D341Med (cell line): ENCODE measurements around the gene TMEM126B.
"Not testable (repeated sequence)": the region's sequence is repeated elsewhere in the genome, so short reads cannot be mapped to it uniquely, and the experiment has no call there.

ENCODE experiments used
- DNase-seq: peaks from one replicate; pipeline ENCODE4 v3.0.0; 2012; ENCODE audit warnings: low spot score

Gene TMEM126B

GRCh38 chr11:85647604-85648299 is 19.4 kb downstream of the TMEM126B start, which contains the start of gene TMEM126A:
Gene TMEM126A, plus strand, starts transcription at chr11:85647967. Its CDS starts 2,289 bp downstream, at chr11:85650256.
- peak; percentile 92 for DNase-seq

GRCh38 chr11:85651118-85651517 is 22.7 kb downstream of the TMEM126B start:
- no peak for DNase-seq

DNA sequence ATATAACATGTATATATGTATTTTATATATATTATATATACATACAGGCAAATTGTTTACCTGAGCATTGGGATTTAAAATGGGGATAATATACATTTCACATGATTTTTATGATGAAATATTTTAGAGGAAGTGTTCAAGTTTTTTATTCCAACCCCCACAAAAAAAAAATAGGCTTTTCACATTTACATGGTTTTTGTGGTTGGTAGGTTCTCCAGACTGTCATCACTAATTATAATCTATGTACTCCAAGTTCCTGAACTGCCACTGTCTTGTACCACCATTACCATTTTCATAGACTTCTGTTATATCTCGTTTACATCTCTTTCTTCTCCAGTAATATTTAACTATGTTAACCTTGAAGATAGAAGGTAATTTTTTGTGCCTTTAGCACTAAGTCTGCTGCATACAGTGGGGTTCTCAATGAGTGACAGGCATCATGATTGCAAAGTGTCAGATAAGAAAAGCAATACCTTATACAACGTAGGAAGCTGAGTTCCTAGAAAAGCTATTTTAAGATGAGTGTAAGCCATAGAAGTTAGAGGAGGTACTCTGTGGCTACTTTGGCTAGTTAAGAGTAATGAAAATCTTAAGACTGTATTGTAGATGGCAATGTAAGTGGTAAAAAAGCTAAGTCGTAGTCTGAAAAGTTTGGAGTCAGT is 24.5 kb downstream of the TMEM126B start:
- no peak for DNase-seq

DNA sequence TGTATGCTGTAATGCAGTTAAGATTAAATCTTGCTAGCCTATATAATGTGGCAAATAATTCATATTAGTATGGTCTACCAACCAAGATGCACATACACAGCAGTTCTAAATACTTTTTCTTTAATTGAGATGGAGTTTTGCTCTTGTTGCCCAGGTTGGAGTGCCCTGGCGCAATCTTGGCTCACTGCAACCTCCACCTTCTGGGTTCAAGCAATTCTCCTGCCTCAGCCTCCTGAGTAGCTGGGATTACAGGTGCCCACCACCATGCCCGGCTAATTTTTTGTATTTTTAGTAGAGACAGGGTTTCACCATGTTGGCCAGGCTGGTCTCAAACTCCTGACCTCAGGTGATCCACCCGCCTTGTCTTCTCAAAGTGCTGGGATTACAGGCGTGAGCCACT is 25.9 kb downstream of the TMEM126B start:
- DNase-seq, result not testable (repeated sequence)

- no peak for DNase-seq
Measured at GRCh38 chr11:85656777-85657176, 28.4 kb downstream of the TMEM126B start.

DNA sequence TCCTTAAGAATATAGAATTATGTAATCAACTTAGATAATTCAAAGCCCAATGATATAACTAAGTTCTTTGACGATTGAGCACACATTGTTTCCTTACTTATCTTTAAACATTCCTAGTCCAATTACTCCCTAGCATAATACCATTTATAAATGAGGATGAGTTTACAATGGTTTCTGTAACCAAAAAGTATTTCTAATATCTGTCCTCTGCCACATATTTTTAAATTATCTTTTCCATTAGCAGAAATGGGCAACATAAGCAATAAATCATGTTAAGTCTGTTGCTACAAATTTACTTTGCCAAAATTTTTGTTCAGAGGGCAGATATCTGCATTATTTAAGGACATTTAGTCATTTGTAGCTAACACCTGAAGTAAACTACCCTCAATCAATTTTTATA is 29.8 kb downstream of the TMEM126B start:
- no peak for DNase-seq

DNA sequence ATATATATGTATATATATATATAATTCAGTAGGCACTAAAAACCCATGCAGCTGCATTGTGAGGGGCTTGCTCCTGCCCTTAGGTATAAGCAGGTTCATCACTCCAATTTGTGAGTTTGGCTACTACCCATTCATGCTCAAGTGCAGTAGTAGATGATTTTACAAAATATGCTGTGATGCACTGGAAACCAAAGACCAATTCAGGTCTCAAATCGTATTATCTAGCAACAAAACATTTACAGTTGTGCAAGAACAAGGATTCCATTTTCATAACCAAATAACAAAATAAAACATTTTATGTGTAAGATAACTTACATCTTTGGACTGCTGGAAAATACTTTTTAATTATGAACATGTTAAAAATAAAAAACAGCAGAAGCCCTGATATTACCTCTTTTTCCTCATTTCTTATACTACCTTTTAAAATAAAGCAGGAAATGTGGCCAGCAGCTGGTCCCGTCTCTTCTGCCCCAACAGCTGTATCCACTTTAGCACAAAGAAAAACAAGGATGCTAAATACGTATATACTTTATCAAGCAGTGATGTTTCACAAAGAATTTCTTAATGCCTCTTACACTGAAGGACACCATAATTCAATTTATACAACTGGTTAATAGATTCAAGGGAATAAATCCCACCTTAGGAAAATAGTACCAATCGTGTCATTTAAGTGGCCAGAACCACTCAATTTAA is 33.7 kb downstream of the TMEM126B start:
- no peak for DNase-seq

DNA sequence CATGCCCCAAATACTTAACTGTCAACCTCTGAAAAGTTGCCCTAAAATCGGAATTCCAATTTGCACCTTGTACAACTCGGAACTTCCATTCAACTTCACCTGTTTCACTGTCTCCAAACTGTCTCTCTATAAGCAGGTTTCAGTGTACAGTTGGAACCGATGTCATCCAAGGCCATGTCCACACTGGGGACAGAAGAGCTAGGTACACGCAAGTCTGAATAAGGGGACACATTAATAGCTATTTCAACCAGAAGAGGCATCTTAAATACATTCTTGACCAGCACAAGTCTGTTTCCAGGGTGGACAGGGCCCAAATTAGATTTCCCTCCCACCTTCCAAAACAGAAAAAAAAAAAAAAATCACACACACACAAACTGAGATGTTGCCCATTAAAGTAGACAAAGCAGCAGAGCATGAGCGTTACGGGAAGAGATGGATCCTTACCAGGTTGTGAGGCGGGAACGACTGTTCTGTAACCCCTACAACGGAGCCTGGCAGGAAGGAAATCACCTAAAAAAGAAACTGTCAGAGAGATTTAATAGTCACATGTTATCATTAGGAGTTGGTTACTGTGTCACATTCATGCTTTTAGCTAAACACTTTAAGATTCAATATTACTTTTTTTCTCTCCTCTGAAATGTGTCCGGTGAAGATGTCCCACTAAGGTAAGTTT is 34.8 kb downstream of the TMEM126B start:
- no peak for DNase-seq

DNA sequence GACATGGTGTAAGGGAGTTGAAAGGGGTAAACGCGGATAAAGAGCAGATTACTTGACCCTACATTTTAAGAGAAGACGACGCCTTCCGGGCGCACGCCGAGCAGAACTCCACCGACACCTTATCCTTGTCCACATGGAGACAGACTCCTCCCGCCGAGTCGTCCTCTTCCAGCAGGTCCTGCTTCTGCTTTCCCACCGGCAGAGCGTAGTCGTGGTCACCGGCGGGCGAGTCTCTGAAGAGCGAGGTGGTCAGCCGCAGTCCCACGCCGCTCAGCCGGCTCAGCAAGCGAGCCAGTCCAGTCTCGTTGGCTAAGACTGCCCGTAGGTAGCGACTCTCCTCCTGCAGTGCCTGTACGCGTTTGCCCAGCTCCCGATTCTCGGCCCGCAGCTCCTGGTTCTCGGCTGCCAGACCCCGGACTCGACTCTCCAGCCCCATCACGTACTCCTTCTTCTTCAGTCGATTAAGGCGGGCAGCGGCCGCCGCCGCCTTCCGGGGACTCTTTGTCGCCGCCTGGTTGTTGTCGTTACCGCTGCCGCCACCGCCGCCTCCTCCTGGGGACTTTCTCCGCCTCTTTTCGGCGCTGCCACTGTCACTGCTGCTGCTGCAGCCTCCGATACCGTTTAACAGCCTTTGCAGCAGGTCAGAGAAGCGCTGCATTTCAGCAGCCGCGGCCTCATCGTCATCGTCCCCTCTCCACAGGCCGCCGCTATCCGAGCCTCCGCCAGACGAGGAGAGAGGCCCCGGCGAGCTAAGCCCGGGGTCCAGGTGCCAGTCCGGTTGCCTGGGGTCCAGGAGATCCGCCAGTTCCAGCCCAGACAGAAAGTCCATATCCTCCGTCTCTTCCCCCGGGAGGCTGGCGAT is 35.6 kb downstream of the TMEM126B start:
- DNase-seq, result peak; percentile 81

DNA sequence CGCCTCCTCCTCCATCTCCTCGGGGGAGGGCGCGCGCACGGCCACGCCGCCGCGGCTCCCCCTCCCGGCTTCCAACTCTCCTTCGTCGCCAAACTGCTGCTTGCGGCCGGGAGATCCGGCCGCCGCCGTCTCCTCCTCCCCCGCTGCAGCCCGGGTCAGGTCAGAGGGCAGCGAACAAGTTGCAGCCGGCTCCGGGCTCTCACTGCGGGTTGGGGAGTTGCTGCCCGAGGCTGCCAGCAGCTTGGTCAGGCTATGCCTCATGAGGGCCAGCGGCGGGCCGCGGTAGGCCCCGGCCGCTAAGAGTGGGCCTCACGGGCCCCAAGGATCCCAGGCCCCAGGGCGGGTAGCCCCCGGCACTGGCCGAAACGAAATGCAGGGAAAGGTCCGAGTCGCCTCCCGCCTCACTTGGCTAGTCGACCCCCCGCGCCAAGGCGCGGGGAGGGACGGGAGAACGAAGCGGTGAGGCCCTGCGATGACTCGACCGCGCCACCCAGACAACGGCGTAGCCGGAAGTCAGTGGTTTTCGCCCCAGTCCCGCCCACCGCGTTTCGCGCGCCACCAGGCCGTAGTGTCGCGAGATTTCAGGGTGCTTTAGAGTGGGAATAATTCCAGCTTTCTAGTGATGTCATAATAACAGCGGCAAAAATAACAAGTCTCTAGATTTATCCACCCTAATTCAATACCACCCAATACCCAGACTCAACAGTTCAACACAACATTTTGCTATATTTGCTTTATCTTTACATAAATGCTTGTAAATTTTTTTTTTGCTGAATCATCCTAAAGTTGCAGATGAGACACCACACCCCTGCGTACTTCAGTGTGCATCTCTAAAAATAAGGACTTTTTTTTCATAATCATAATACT is 36.5 kb downstream of the TMEM126B start, which contains the start of gene CREBZF:
Gene CREBZF (minus strand): TSS at position 515 of the 867 bp plus-strand sequence. CDS start 254 bp downstream, at position 261.
- DNase-seq, result peak; percentile 92

GRCh38 chr11:85665733-85666132 is 37.3 kb downstream of the TMEM126B start:
- DNase-seq, result no peak

- no peak for DNase-seq
Measured at GRCh38 chr11:85666687-85667086, 38.3 kb downstream of the TMEM126B start.

GRCh38 chr11:85668157-85668556 is 39.8 kb downstream of the TMEM126B start:
- no peak for DNase-seq

DNA sequence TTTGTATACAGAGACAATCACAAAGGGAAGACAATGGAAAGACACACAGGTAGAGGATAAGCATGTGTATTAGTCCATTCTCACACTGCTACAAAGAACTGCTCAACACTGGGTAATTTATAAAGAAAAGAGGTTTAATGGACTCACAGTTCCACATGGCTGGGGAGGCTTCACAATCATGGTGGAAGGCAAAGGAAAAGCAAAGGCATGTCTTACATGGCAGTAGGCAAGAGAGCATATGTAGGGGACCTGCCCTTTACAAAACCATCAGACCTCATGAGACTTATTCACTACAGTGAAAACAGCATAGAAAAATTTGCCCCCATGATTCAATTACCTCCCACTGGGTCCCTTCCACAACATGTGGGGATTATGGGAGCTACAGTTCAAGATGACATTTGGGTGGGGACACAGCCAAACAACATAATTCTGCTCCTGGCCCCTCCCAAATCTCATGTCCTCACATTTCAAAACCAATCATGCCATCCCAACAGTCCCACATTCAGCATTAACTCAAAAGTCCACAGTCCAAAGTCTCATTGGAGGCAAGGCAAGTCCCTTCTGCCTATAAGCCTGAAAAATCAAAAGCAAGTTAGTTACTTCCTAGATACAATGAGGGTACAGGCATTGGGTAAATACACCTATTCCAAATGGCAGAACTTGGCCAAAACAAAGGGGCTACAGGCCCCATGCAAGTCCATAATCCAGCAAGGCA is 42.7 kb downstream of the TMEM126B start:
- DNase-seq, result not testable (repeated sequence)

DNA sequence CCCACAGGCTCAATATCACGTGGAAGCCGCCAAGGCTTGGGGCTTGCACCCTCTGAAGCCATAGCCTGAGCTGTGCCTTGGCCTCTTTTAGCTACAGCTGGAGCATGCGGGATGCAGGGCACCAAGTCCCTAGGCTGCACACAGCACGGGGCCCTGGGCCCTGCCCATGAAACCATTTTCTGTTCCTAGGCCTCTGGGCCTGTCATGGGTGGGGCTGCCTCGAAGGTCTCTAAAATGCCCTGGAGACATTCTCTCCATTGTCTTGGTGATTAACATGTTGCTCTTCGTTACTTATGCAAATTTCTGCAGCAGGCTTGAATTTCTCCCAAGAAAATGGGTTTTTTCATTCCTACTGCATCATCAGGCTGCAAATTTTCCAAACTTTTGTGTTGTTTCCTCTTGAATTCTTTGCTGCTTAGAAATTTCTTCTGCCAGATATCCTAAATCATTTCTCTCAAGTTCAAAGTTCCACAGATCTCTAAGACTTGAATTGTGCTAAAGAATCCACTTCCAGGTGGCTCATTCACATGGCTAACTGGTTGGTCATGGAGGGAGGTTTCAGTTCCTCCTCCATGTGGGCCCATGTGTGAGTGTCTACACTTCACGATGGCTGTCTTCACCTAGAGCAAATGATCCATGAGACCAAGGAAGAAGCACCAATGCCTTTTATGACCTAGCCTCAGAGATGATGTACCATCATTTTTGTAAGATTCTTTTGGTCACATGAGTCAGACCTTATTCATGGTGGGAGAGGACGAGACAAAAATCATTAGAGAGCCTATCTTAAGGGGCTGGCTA is 43.9 kb downstream of the TMEM126B start:
- DNase-seq, result no peak

DNA sequence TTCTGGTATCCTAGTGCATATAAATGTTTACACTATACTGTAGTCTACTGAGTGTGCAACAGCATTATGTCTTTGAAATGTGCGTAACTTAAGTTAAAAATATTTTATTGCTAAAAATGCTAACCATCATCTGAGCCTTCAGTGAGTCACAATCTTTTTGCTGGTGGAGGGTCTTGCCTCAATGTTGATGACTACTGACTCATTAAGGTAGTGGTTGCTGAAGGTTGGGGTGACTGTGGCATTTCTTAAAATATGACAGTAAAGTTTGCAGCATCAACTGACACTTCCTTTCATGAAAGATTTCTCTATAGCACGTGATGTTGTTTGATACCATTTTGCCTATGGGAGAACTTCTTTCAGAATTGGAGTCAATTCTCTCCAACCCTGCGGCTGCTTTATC is 45.0 kb downstream of the TMEM126B start:
- DNase-seq, result no peak

DNA sequence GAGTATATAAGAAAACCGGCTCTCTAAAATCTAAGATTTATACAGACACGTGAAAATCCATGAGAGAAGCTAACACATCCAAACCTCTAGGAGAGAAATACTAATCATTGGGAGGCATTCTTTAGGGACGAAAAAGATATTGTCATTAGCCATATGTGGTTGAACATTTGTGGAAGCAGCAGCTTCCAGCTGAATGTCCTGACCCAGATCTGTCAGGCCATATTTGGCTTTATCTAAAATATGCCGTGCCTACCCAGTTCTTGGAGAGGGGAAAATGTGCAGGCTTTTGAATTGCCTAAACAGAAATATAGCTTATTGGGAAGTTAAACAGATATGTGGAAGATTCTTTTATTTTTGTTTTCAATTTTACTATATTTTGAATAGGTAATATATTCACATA is 51.2 kb downstream of the TMEM126B start:
- no peak for DNase-seq

- no peak for DNase-seq
Measured at GRCh38 chr11:85680897-85681296, 52.5 kb downstream of the TMEM126B start.
